ENCODE results near the gene ZNF451.

DNA sequence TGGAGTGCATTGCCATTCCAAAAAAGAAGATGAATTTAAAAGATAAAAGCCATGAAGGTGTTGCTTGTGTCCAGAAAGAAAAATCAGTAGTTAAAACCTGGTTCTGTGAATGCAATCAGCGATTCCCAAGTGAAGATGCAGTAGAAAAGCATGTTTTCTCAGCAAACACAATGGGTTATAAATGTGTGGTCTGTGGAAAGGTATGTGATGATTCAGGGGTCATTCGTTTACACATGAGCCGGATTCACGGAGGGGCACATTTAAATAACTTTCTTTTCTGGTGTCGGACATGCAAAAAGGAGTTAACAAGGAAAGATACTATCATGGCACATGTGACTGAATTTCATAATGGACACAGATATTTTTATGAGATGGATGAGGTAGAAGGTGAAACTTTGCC, 57.4 kb downstream of the ZNF451 start:
- TF ChIP-seq CTCF (conservative IDR thresholded peaks at IDR 0.05; ENCODE audit: low read depth, low read length): no peak
- no peak for TF ChIP-seq EZH2 (IDR thresholded peaks at IDR 0.05; ENCODE audit: borderline replicate concordance, low read depth, low read length, poor library complexity, severe bottlenecking)

Data from A673 (cell line).